Keratinocyte (primary cell): ENCODE results near the gene RCE1. TPM values are rescaled to one million over a fixed set of nuclear protein-coding genes. Genes with fewer than 3 reads are reported as not detected.

Experiments used
- DNase-seq: peaks from one replicate; pipeline ENCODE4 v3.0.0-alpha.2; 2011; ENCODE audit warnings: low read depth, missing footprints, low spot score
- FAIRE-seq: peaks from 2 replicates; lab custom pipeline; 2011; peaks lifted over from hg19 to GRCh38; lab: Jason Lieb, UNC
- H2AFZ ChIP-seq: 2 replicates; pipeline ENCODE4 v1.6.0; 2012; ENCODE audit warnings: low read length, control low read depth, inconsistent platforms; ENCODE audit not compliant: control insufficient read depth
- H3K27ac ChIP-seq: 2 replicates; pipeline ENCODE4 v1.5.1; 2011; ENCODE audit warnings: low read length; ENCODE audit not compliant: control insufficient read depth, insufficient read depth
- H3K27me3 ChIP-seq: 3 replicates; pipeline ENCODE4 v1.6.0; 2011; ENCODE audit warnings: low read length; ENCODE audit not compliant: control insufficient read depth, insufficient read depth; ENCODE audit errors: extremely low read depth
- H3K36me3 ChIP-seq, 2 experiments: 2 replicates in 1 of 2; 3 replicates in 1 of 2; pipeline ENCODE4 v1.5.1; 2011; ENCODE audit warnings: low read length in 2 of 2, mild to moderate bottlenecking in 1 of 2; ENCODE audit not compliant: control insufficient read depth in 2 of 2, insufficient read depth in 2 of 2; ENCODE audit errors: extremely low read depth in 1 of 2
- H3K4me1 ChIP-seq: 3 replicates; pipeline ENCODE4 v1.5.1; 2011; ENCODE audit warnings: low read length; ENCODE audit not compliant: control insufficient read depth, insufficient read depth; ENCODE audit errors: extremely low read depth
- H3K4me2 ChIP-seq: 3 replicates; pipeline ENCODE4 v1.6.0; 2011; ENCODE audit warnings: low read depth, low read length; ENCODE audit not compliant: control insufficient read depth, insufficient read depth; ENCODE audit errors: extremely low read depth
- H3K4me3 ChIP-seq, 3 experiments: fragments of 200-600 bp in 1 of 3; sonication (generic) in 1 of 3; 2 replicates in 2 of 3; 3 replicates in 1 of 3; pipeline ENCODE4 v1.5.1; 2011 to 2016; ENCODE audit warnings: low read length in 3 of 3, mild to moderate bottlenecking in 3 of 3, control low read depth in 2 of 3, inconsistent platforms in 1 of 3, low read depth in 1 of 3, mixed read lengths in 1 of 3, mixed run types in 1 of 3, moderate library complexity in 1 of 3; ENCODE audit not compliant: control insufficient read depth in 2 of 3, insufficient read depth in 2 of 3; ENCODE audit errors: extremely low read depth in 1 of 3
- H3K79me2 ChIP-seq: 2 replicates; pipeline ENCODE4 v1.6.0; 2012; ENCODE audit warnings: low read length; ENCODE audit not compliant: control insufficient read depth, insufficient read depth
- H3K9ac ChIP-seq: 3 replicates; pipeline ENCODE4 v1.6.0; 2011; ENCODE audit warnings: low read length; ENCODE audit not compliant: control insufficient read depth, insufficient read depth; ENCODE audit errors: extremely low read depth
- H3K9me1 ChIP-seq: 3 replicates; pipeline ENCODE4 v1.6.0; 2011; ENCODE audit warnings: low read length; ENCODE audit not compliant: control insufficient read depth, insufficient read depth; ENCODE audit errors: extremely low read depth
- H3K9me3 ChIP-seq: 2 replicates; pipeline ENCODE4 v1.5.1; 2012; ENCODE audit warnings: low read depth, low read length; ENCODE audit not compliant: control insufficient read depth
- H4K20me1 ChIP-seq: 3 replicates; pipeline ENCODE4 v1.6.0; 2011; ENCODE audit warnings: low read length; ENCODE audit not compliant: control insufficient read depth, insufficient read depth; ENCODE audit errors: extremely low read depth
- EZH2 ChIP-seq: IDR thresholded peaks from one replicate; pipeline ENCODE4 v1.6.1; 2012; ENCODE audit warnings: inconsistent platforms, mild to moderate bottlenecking, low read length, moderate library complexity
- dilution Hi-C: fragments of 300-500 bp; cut with MboI; formaldehyde crosslinking; loops from one replicate; pipeline ENCODE4 v1.7.0; 2020; ENCODE audit warnings: low sequenced_read_pairs; ENCODE audit not compliant: extremely low pct_ligation_motif_present
- polyA plus RNA-seq, 5 experiments: library from polyadenylated mRNA; depleted of rRNA in 3 of 5; stranded (reverse) in 3 of 5; stranded (forward) in 1 of 5; unstranded in 1 of 5; fragments of >200 nt; gene quantifications; 1 replicate in 1 of 5; 2 replicates in 3 of 5; 3 replicates in 1 of 5; pipeline versions ENCODE4 v1.2.1 to v1.2.3, GENCODE V29; 2011 to 2012; ENCODE audit warnings: missing spikeins in 2 of 5, low read depth in 1 of 5, low replicate concordance in 1 of 5
- TF ChIP-seq, protein P1 (sequence below), 3 experiments: IDR thresholded peaks in 1 of 3; conservative IDR thresholded peaks in 1 of 3; optimal IDR thresholded peaks in 1 of 3; 2 replicates in 2 of 3; 3 replicates in 1 of 3; pipeline versions ENCODE3 to v1.5.1; 2011; ENCODE audit warnings: low read length in 3 of 3, mild to moderate bottlenecking in 3 of 3, moderate library complexity in 2 of 3, control low read depth in 1 of 3, inconsistent platforms in 1 of 3; ENCODE audit not compliant: insufficient read depth in 2 of 3; ENCODE audit errors: extremely low read depth in 1 of 3

Gene RCE1
- polyA plus RNA-seq, 1 donor (not counting 4 experiments of a cell fraction or from before 2014, with no cell fraction given), result 11.2 TPM

DNA sequence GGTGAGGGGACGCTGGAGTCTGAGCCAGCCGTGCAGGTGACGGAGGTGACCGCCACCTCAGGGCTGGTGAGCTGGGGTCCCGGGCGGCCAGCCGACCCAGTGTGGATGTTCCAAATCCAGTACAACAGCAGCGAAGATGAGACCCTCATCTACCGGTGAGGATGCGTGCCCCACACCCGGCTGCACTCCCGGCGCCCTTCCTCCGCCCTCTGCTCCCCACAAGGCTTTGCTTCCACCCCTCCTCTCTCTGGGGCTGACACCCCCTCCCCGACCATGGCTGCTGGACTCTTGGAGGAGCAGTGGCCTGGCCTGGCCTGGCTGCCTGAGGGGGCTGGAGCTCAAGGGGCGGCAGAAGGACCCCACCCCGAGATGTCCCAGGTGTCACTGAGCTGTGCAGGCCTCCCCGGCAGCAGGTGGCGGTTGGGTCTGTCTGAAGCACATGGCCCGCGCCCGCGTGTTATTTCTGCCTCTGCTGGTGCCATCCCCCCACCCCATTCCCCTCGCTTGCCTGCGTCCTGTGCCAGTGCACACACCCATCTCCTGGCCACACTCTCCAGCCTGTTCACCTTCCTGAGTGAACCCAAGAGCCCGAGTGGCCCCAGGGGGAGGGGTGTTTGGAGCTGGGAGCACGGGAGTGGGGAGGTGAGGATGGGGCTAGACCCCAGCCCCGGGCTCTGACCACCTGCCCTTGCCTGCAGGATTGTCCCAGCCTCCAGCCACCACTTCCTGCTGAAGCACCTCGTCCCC is 15.9 kb downstream of the RCE1 start:
- Histone ChIP-seq H3K36me3 (peaks cover 0 to 6% of the 10 kb centered on the region in 2 experiments), H3K9ac (no peak overlapping the region), H3K27ac (no peak overlapping the region), H3K9me1 (no peaks in the 10 kb centered on the region), H3K4me3 (no peak overlapping the region), H3K4me2 (no peak overlapping the region), H4K20me1 (peaks cover 1% of the 10 kb centered on the region), H3K9me3 (no peaks in the 10 kb centered on the region), H3K4me1 (peaks cover 15% of the 10 kb centered on the region), H3K79me2 (no peaks in the 10 kb centered on the region), H3K27me3 (no peaks in the 10 kb centered on the region), H2AFZ (no peak overlapping the region)
- TF ChIP-seq, protein P1, sequence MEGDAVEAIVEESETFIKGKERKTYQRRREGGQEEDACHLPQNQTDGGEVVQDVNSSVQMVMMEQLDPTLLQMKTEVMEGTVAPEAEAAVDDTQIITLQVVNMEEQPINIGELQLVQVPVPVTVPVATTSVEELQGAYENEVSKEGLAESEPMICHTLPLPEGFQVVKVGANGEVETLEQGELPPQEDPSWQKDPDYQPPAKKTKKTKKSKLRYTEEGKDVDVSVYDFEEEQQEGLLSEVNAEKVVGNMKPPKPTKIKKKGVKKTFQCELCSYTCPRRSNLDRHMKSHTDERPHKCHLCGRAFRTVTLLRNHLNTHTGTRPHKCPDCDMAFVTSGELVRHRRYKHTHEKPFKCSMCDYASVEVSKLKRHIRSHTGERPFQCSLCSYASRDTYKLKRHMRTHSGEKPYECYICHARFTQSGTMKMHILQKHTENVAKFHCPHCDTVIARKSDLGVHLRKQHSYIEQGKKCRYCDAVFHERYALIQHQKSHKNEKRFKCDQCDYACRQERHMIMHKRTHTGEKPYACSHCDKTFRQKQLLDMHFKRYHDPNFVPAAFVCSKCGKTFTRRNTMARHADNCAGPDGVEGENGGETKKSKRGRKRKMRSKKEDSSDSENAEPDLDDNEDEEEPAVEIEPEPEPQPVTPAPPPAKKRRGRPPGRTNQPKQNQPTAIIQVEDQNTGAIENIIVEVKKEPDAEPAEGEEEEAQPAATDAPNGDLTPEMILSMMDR (optimal IDR thresholded peaks at IDR 0.05 in 1 of 3, IDR thresholded peaks at IDR 0.05 in 1 of 3, conservative IDR thresholded peaks at IDR 0.05 in 1 of 3; ENCODE audit: extremely low read depth in 1 of 3, insufficient read depth in 2 of 3, low read length in 3 of 3), result no peak
- TF ChIP-seq EZH2, result no peak
- dilution Hi-C loops, result no loop called here
- no peak for DNase-seq
- FAIRE-seq, result no peak

DNA sequence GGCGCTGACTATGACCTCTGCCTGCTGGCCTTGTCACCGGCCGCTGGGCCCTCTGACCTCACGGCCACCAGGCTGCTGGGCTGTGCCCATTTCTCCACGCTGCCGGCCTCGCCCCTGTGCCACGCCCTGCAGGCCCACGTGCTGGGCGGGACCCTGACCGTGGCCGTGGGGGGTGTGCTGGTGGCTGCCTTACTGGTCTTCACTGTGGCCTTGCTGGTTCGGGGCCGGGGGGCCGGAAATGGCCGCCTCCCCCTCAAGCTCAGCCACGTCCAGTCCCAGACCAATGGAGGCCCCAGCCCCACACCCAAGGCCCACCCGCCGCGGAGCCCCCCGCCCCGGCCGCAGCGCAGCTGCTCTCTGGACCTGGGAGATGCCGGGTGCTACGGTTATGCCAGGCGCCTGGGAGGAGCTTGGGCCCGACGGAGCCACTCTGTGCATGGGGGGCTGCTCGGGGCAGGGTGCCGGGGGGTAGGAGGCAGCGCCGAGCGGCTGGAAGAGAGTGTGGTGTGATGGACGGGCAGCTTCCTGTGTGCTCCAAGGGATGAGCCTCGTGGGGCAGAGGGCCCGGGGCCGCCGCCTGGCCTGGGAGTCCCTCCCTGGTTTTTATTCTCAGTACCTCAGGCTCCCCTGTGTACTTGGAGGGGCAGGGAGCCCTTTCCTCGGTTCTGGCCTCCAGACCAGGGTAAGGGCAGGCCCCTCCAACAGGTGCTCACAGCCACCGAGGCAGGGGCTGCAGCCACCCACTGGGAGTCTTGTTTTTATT is 16.6 kb downstream of the RCE1 start:
- TF ChIP-seq, protein P1 (optimal IDR thresholded peaks at IDR 0.05 in 1 of 3, IDR thresholded peaks at IDR 0.05 in 1 of 3, conservative IDR thresholded peaks at IDR 0.05 in 1 of 3; ENCODE audit: extremely low read depth in 1 of 3, insufficient read depth in 2 of 3, low read length in 3 of 3), result no peak
- no peak for TF ChIP-seq EZH2
- H3K4me2 ChIP-seq, result no peak overlapping the region
- no peak overlapping the region for H3K9ac ChIP-seq
- no peaks in the 10 kb centered on the region for H3K9me1 ChIP-seq
- no peaks in the 10 kb centered on the region for H3K79me2 ChIP-seq
- no peaks in the 10 kb centered on the region for H3K27me3 ChIP-seq
- peaks cover 21% of the 10 kb centered on the region for H3K4me1 ChIP-seq
- H3K9me3 ChIP-seq, result no peaks in the 10 kb centered on the region
- H2AFZ ChIP-seq, result no peak overlapping the region
- no peak for DNase-seq
- H4K20me1 ChIP-seq, result peaks cover 6% of the 10 kb centered on the region
- dilution Hi-C loops, result no loop called here
- FAIRE-seq, result no peak
- H3K36me3 ChIP-seq, result peaks cover 0 to 6% of the 10 kb centered on the region in 2 experiments
- H3K4me3 ChIP-seq, result no peak overlapping the region
- H3K27ac ChIP-seq, result no peak overlapping the region
